ENCODE data around the gene SPDYE4.

Gene SPDYE4

GRCh38 chr17:8785547-8786413, 27.4 kb upstream of the SPDYE4 start:
- DNase-seq (ENCODE audit: low spot score) = peak; percentile 47

DNA sequence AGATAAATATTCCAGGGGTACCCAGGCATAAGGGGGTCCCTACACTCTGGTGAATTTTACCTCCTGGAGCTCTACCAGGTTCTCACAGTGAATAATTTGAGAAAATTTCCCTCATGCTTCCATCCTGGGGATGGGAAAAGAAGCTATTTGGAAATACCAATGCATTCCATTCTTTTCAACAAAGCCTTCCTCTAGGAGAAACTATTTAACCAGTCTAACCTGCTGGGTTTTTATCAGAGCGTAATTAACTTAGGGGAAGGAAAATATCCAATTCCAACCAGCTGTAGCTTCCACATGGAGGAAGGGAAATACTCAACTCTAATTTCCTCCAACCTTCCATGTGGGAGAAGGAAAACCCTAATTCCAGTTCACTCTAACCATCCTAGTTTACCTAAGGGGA, 23.8 kb upstream of the SPDYE4 start:
- DNase-seq (ENCODE audit: low spot score) = no peak

GRCh38 chr17:8781776-8782175, 23.4 kb upstream of the SPDYE4 start:
- DNase-seq (ENCODE audit: low spot score) = no peak

DNA sequence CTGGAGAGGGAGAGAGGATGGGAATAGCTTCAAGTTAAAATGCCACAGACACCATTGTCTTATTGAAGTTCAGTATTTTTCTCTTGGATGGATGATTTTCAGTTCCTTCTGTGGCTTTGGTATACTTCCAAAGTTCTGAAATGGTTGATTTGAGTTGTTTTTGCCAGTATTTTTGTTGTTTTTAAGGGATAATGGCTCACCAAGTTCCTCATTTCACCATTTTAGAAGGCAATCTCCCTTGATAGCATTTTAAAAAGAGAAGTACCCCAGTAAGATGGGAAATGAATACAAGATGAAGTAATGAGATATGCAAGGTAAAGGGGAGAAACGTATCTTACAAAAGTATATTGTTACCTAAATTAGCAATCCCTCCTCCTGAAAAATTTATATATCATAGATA, 18.5 kb upstream of the SPDYE4 start:
- no peak for DNase-seq (ENCODE audit: low spot score)

- no peak for DNase-seq (ENCODE audit: low spot score)
Measured at GRCh38 chr17:8776248-8776647, 17.9 kb upstream of the SPDYE4 start.

DNA sequence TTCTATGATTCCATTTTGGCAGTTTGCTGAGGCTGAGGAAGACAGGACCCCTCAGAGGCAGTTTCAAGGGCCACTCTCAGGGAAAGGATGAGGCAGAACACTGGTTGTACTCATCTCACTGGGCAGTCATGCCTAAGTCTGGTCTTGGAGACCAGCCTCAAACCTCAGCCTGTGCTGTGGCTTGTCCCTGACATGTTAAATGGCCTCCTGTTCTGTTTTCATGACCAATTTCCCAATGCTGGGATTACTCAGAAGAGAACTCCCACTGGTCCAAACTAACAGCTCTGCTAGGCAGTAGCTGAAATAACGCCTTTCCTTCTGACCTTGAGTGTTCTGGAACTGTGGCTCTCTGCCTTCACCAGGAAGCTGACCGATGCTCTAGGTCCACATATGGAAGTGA, 8.4 kb upstream of the SPDYE4 start:
- no peak for DNase-seq (ENCODE audit: low spot score)

- no peak for DNase-seq (ENCODE audit: low spot score)
Measured at GRCh38 chr17:8762012-8762411, 3.7 kb upstream of the SPDYE4 start.

GRCh38 chr17:8757189-8757588, 1.2 kb downstream of the SPDYE4 start:
- no peak for DNase-seq (ENCODE audit: low spot score)

DNA sequence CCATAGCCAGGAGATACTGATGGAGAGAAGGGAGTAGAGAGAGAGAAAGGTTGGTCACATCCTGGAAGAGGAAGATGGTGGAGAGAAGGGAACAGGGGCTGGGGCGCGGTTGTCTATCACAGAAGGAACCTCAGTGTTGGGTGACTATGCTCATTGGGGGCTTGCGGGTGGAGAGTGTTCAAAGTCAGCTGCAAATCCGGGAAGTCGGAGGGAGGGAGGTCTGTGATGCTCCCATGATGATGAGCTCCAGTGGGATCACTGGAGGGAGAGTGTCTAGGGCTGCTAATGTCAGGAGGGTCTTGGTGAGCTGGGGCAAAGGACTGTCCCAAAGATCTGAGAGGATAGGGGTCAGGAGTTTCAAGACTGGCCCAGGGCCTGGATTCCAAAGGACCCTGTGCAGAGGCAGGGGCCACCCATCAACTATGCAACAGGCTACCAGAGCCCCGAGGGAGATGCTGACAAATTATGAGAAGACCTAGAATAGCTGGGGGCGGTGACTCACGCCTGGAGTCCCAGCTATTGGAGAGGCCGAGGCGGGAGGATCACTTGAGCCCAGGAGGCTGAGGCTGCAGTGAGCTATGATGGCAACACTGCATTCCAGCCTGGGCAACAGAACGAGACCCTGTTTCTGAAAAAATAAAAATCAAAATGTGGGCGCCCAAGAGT, 2.6 kb downstream of the SPDYE4 start:
- DNase-seq (ENCODE audit: low spot score) = no peak

- no peak for DNase-seq (ENCODE audit: low spot score)
Measured at GRCh38 chr17:8754890-8755289, 3.5 kb downstream of the SPDYE4 start.

DNA sequence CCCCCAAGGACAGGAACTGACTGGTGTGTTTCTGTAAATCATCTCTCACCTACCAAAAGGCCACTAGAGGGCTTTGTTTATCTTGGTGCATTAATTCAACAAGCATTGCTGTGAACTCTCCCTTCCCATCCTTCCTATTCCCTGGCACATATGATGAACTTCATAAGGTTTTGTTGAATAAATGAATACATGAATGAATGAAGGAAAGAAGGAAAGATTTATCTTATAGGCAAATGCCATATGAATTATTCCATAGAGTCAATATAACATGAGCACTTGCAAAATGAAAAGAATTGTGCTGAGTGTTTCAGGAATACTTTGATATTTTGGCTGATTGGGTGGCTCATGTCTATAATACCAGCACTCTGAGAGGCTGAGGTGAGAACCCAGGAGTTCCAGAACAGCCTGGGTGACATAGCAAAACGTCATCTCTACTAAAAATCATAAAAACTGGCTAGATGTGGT, 4.3 kb downstream of the SPDYE4 start:
- peak; percentile 10 for DNase-seq (ENCODE audit: low spot score)

GRCh38 chr17:8753136-8753975, 5.0 kb downstream of the SPDYE4 start:
- no peak for DNase-seq (ENCODE audit: low spot score)

DNA sequence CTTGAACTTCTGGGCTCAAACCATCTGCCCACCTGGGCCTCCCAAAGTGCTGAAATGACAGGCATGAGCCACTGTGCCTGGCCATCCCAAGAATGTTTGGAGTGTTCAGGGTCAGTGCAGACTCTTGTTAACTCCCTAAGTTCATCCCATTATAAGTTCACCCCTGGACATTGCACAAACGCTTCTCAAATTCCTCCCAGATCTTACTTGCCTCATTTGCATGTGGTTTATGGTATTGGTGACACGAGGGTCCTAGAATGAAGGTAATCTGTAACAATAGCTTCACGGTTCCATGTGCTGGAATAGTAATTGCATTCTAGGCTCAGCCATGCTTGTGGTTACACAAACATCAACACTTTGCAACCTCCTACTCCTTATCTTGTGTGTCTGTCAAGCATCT, 8.7 kb downstream of the SPDYE4 start:
- no peak for DNase-seq (ENCODE audit: low spot score)

GRCh38 chr17:8747742-8748141, 10.6 kb downstream of the SPDYE4 start:
- no peak for DNase-seq (ENCODE audit: low spot score)

- no peak for DNase-seq (ENCODE audit: low spot score)
Measured at GRCh38 chr17:8746501-8747236, 11.7 kb downstream of the SPDYE4 start.

DNA sequence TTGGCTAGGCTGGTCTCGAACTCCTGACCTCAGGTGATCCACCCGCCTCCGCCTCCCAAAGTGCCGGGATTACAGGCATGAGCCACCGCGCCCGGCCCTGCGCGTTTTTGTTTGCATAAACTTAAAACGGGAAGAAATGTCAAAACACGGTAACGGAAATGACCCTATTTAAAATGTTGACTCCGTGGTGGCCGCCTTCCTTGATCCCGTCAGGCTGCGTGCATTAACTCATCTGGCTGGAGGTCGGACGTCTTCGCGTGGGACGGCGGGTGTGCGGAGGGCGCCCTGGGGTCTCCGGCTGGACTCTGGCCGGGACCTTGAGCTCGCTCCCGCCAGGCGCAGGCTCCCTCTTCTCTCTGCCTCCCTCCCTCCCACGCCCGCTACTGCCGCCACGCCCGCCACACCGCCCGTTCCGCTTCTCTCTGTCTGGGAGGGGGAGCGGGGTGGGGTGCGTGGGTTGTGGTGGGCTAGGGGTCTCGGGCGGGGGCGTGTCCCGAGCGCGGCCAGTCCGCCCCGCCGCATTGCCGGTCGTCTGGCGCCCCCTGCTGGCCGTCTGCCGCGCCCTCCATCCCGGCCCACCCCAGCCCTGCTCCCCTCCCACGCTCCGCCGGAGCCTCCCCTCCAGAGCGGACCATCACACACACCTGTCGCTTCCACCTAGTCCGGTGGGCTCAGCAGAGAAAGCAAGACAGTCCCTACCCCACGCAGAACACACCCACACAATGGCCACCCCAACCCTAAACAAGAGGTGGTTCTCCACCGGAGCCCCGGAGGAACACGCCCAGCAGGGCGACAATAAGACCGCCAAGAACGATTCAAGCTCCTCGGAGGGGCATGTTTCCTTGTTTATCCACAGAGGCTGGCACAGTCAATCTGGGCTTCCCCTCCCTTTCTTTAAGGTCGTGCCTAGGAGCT, 12.5 kb downstream of the SPDYE4 start:
- peak; percentile 78 for DNase-seq (ENCODE audit: low spot score)

DNA sequence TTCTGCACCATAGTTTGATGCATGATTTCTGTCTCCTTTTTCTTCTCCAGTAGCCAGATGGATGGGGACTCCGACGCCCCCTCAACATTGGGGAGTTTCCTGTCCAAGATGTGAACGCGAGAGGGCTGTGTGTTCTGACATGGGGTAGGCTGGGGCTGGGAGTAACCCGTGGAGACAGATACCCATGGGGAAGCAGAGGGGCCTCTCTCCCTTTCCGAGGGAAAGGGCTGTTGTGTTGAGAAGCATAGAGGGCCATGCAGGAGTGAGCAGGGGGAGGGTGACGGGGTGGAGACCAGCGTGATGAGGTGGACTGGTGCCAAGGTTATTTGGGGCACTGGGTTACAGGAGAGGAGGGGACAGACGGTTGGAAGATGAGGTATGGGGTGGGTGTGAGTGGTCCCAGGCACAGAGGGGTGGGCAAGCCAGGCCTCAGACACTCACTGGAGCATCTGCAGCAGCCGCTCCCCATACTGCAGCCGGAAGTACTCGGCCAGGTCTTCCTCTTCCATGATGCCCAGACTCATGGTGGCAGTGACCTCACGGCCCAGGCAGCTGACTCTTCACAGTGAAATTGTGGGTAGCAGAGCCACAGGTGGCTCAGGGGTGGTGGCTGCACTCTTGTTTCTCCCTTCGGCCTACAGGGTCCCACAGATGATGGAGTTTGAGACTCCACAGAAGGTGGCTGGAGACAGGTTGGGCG, 14.1 kb downstream of the SPDYE4 start:
- no peak for DNase-seq (ENCODE audit: low spot score)

- DNase-seq (ENCODE audit: low spot score) = no peak
Measured at GRCh38 chr17:8742819-8743218, 15.5 kb downstream of the SPDYE4 start.

GRCh38 chr17:8742274-8742673, 16.1 kb downstream of the SPDYE4 start:
- no peak for DNase-seq (ENCODE audit: low spot score)

DNA sequence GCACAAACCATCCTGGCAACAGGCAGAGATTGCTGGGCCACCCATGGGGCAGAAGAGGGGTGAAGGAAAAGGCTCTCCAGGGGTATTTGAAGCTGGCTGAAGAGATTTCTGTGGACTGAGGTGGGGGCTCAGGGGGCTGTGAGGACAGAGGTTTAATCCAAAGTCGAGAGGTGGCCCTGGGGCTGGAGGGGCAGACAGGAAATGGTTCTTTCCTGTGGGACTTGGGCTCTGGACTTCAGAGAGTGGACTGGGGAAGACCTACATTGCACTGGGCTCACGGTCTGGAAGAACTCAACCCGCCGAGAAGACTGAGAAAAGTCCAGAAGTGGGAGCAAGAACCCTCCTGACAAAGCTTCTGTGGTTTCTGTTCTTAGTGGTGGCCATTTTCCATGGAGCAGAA, 16.6 kb downstream of the SPDYE4 start:
- no peak for DNase-seq (ENCODE audit: low spot score)
